ENCODE results near the gene MFSD12. TPM values are rescaled to one million over a fixed set of nuclear protein-coding genes. Genes with fewer than 3 reads are reported as not detected.

Gene MFSD12
- total RNA-seq, 1 experiment from 2014 or later: 132 TPM

- no peaks in the 10 kb centered on the region for H3K4me1 ChIP-seq (replicated peaks)
- H3K4me3 ChIP-seq: no peak overlapping the region
- H3K36me3 ChIP-seq: peaks cover 91% of the 10 kb centered on the region
- no peak for DNase-seq (ENCODE audit: low read depth in 1 of 2, low spot score in 2 of 2)
- no peaks in the 10 kb centered on the region for H3K27me3 ChIP-seq (replicated peaks)
- no peaks in the 10 kb centered on the region for H3K9me3 ChIP-seq (replicated peaks)
- no peak overlapping the region for H3K27ac ChIP-seq
Observed at GRCh38 chr19:3524078-3524842, 33.1 kb downstream of the MFSD12 start.

GRCh38 chr19:3523361-3524077 lies 33.9 kb downstream of the MFSD12 start:
- Histone ChIP-seq H3K9me3 (replicated peaks) (no peaks in the 10 kb centered on the region), H3K36me3 (peaks cover 98% of the 10 kb centered on the region), H3K4me1 (replicated peaks) (no peaks in the 10 kb centered on the region), H3K27me3 (replicated peaks) (no peaks in the 10 kb centered on the region), H3K4me3 (no peak overlapping the region), H3K27ac (no peak overlapping the region)
- no peak for DNase-seq (ENCODE audit: low read depth in 1 of 2, low spot score in 2 of 2)

- H3K27ac ChIP-seq: no peak overlapping the region
- peaks cover 95% of the 10 kb centered on the region for H3K36me3 ChIP-seq
- no peaks in the 10 kb centered on the region for H3K4me1 ChIP-seq (replicated peaks)
- H3K4me3 ChIP-seq: no peak overlapping the region
- DNase-seq (ENCODE audit: low read depth in 1 of 2, low spot score in 2 of 2): no peak
- no peaks in the 10 kb centered on the region for H3K27me3 ChIP-seq (replicated peaks)
- H3K9me3 ChIP-seq (replicated peaks): no peaks in the 10 kb centered on the region
Observed at GRCh38 chr19:3522421-3523360, 34.7 kb downstream of the MFSD12 start.

GRCh38 chr19:3521104-3521445 lies 36.3 kb downstream of the MFSD12 start:
- DNase-seq (ENCODE audit: low read depth in 1 of 2, low spot score in 2 of 2): no peak
- Histone ChIP-seq H3K27me3 (replicated peaks) (no peaks in the 10 kb centered on the region), H3K9me3 (replicated peaks) (no peaks in the 10 kb centered on the region), H3K4me1 (replicated peaks) (no peaks in the 10 kb centered on the region; the same call in 1 of the 2 replicates), H3K4me3 (no peak overlapping the region), H3K27ac (no peak overlapping the region), H3K36me3 (peaks cover 89% of the 10 kb centered on the region)

- DNase-seq (ENCODE audit: low read depth in 1 of 2, low spot score in 2 of 2): no peak
- H3K27ac ChIP-seq: no peak overlapping the region
- no peaks in the 10 kb centered on the region for H3K27me3 ChIP-seq (replicated peaks)
Observed at GRCh38 chr19:3520166-3521103, 37.0 kb downstream of the MFSD12 start.

GRCh38 chr19:3519126-3519525 lies 38.3 kb downstream of the MFSD12 start:
- H3K36me3 ChIP-seq: peaks cover 84% of the 10 kb centered on the region
- no peaks in the 10 kb centered on the region for H3K9me3 ChIP-seq (replicated peaks)
- no peak overlapping the region for H3K27ac ChIP-seq
- no peak overlapping the region for H3K4me3 ChIP-seq
- DNase-seq (ENCODE audit: low read depth in 1 of 2, low spot score in 2 of 2): no peak
- H3K27me3 ChIP-seq (replicated peaks): no peaks in the 10 kb centered on the region
- H3K4me1 ChIP-seq (replicated peaks): peaks cover 13% of the 10 kb centered on the region

More at GRCh38 chr19:3520166-3521103, 37.0 kb downstream of the MFSD12 start:
- Histone ChIP-seq H3K9me3 (replicated peaks) (no peaks in the 10 kb centered on the region), H3K4me1 (replicated peaks) (peaks cover under 1% of the 10 kb centered on the region; the same call in 1 of the 2 replicates), H3K4me3 (no peak overlapping the region), H3K36me3 (peaks cover 83% of the 10 kb centered on the region)

GRCh38 chr19:3518659-3519058 lies 38.7 kb downstream of the MFSD12 start:
- no peak for DNase-seq (ENCODE audit: low read depth in 1 of 2, low spot score in 2 of 2)
- Histone ChIP-seq H3K27me3 (replicated peaks) (no peaks in the 10 kb centered on the region), H3K27ac (no peak overlapping the region), H3K9me3 (replicated peaks) (no peaks in the 10 kb centered on the region), H3K4me3 (no peak overlapping the region), H3K36me3 (peaks cover 84% of the 10 kb centered on the region), H3K4me1 (replicated peaks) (peaks cover 18% of the 10 kb centered on the region)

- Histone ChIP-seq H3K4me1 (replicated peaks) (peaks cover 22% of the 10 kb centered on the region), H3K27me3 (replicated peaks) (no peaks in the 10 kb centered on the region), H3K4me3 (no peak overlapping the region), H3K9me3 (replicated peaks) (no peaks in the 10 kb centered on the region), H3K27ac (no peak overlapping the region), H3K36me3 (peaks cover 84% of the 10 kb centered on the region)
- DNase-seq (ENCODE audit: low read depth in 1 of 2, low spot score in 2 of 2): no peak
Observed at GRCh38 chr19:3518255-3518654, 39.1 kb downstream of the MFSD12 start.

GRCh38 chr19:3517638-3518037 lies 39.7 kb downstream of the MFSD12 start:
- peaks cover 26% of the 10 kb centered on the region for H3K4me1 ChIP-seq (replicated peaks)
- no peaks in the 10 kb centered on the region for H3K27me3 ChIP-seq (replicated peaks)
- no peak overlapping the region for H3K27ac ChIP-seq
- no peak overlapping the region for H3K4me3 ChIP-seq
- H3K9me3 ChIP-seq (replicated peaks): no peaks in the 10 kb centered on the region
- no peak for DNase-seq (ENCODE audit: low read depth in 1 of 2, low spot score in 2 of 2)
- H3K36me3 ChIP-seq: peaks cover 82% of the 10 kb centered on the region

GRCh38 chr19:3516675-3517207 lies 40.6 kb downstream of the MFSD12 start:
- Histone ChIP-seq H3K9me3 (replicated peaks) (no peaks in the 10 kb centered on the region), H3K27ac (no peak overlapping the region), H3K36me3 (peaks cover 82% of the 10 kb centered on the region), H3K4me1 (replicated peaks) (peaks cover 26% of the 10 kb centered on the region), H3K27me3 (replicated peaks) (no peaks in the 10 kb centered on the region), H3K4me3 (no peak overlapping the region)
- DNase-seq (ENCODE audit: low read depth in 1 of 2, low spot score in 2 of 2): no peak

- H3K4me1 ChIP-seq (replicated peaks): peaks cover 26% of the 10 kb centered on the region
- DNase-seq (ENCODE audit: low read depth in 1 of 2, low spot score in 2 of 2): no peak
- peaks cover 82% of the 10 kb centered on the region for H3K36me3 ChIP-seq
- H3K9me3 ChIP-seq (replicated peaks): no peaks in the 10 kb centered on the region
- H3K4me3 ChIP-seq: no peak overlapping the region
- H3K27me3 ChIP-seq (replicated peaks): no peaks in the 10 kb centered on the region
- H3K27ac ChIP-seq: no peak overlapping the region
Observed at GRCh38 chr19:3515891-3516422, 41.4 kb downstream of the MFSD12 start.

GRCh38 chr19:3514930-3515329 lies 42.5 kb downstream of the MFSD12 start:
- no peak overlapping the region for H3K4me3 ChIP-seq
- no peak overlapping the region for H3K27ac ChIP-seq
- no peaks in the 10 kb centered on the region for H3K9me3 ChIP-seq (replicated peaks)
- H3K36me3 ChIP-seq: peaks cover 82% of the 10 kb centered on the region
- H3K4me1 ChIP-seq (replicated peaks): peaks cover 31% of the 10 kb centered on the region
- DNase-seq (ENCODE audit: low read depth in 1 of 2, low spot score in 2 of 2): no peak
- H3K27me3 ChIP-seq (replicated peaks): no peaks in the 10 kb centered on the region
